ENCODE data around the gene NXT1.
"Not testable (repeated sequence)": the region's sequence is repeated elsewhere in the genome, so short reads cannot be mapped to it uniquely, and the experiment has no call there.

Gene NXT1

DNA sequence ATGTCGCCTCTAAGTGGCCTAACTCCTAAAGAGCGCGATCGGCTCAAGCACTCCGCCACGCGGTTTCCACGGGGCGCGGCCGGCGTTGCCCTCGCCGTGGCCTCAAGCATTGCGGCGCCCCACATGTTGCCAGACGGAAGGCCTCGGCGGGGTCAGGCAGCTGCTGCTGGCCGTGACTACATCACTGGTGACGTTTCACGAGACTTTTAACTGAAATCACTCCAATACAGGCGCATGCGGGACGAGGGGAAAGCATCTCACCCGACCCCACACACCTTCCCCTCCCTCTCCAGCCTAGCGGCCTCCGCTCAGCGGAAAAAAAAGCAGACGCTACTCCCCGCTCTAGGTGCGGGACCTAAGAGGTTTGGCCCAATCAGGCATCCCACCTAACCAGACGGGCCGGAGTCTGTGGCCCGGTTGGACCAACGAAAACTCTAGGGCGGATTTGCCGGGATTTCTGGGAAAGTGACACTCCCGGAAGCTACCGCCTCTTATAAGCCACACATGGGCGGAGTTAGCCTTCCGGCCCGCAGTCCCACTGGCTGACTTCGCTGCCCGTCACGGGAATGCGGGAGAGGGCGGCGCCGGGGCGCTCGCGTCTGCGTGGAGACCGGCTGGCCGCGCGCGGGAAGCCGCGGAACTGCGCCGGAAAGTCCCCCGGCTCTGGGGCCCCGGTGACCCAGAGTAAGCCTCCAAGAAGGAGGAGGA lies at the start of gene NXT1:
NXT1 (plus strand) TSS at position 596 of the 708 bp plus-strand sequence. CDS start 3,251 bp downstream, outside the sequence.
- peak; percentile 97 for DNase-seq (ENCODE audit: low read depth)

DNA sequence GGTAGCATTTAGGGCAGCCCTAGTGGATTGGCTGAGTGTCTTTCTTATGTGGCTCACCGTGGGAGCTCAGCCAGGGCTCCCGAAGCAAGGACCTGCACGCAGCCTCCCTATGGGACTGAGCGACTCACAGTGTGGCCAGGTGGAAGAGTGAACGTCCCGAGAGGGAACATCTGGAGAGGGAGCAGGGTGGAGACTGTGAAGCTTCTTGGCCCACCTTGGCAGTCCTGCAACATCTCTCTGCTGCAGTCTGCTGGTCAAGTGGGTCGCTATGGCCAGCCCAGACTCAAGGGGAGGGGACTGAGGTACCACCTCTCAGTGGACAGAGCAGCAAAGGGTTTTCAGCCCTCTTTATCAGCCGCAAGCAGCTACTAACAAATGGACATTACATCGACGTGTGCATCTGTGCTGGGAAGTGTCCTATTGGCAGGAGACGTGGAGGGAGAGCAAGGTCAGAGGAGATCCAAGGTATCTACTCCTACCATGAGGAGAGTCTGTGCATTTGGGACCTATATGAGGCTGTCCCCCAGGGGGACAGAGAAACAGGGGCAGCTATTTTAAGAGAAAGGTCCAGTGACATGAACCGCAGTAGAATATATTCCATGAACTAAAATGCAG lies 49.0 kb upstream of the NXT1 start:
- DNase-seq (ENCODE audit: low read depth): no peak

DNA sequence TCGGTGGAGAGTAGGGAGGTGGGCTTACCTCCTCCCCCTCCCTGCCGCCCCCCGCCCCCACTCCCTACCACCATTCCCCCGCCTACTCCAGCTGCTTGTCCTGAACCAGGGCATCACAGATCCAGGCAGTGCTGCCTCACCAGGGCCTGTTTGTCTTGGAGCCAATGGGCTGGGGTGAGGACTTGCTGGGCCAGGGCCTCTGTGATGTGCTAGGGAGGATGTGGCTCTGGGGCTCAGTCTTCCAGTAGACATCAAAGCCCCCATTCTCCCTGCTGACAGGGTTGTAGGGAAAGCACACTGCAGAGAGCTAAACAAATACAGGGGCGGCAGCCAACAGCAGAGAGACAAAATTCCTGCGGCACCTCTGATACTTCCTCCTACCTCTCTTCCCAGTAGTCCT lies 48.2 kb upstream of the NXT1 start:
- DNase-seq (ENCODE audit: low read depth): no peak

DNA sequence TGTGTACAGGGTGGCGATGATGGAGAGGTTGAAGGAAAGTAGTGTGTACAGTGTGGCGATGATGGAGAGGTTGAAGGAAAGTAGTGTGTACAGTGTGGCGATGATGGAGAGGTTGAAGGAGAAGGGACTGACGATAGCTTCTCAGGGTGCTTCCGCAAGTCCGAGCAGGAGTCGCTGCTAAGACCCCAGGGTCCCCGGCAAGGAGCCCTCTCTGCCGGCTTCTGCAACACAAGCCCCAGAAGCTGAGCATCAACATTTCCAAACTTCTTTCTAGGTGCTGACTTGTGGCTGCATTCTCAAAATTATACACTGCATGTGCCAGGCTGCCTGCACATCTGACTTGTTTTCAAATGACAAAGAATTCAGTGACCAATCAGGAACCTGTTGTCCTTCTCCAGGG lies 47.8 kb upstream of the NXT1 start:
- no peak for DNase-seq (ENCODE audit: low read depth)

DNA sequence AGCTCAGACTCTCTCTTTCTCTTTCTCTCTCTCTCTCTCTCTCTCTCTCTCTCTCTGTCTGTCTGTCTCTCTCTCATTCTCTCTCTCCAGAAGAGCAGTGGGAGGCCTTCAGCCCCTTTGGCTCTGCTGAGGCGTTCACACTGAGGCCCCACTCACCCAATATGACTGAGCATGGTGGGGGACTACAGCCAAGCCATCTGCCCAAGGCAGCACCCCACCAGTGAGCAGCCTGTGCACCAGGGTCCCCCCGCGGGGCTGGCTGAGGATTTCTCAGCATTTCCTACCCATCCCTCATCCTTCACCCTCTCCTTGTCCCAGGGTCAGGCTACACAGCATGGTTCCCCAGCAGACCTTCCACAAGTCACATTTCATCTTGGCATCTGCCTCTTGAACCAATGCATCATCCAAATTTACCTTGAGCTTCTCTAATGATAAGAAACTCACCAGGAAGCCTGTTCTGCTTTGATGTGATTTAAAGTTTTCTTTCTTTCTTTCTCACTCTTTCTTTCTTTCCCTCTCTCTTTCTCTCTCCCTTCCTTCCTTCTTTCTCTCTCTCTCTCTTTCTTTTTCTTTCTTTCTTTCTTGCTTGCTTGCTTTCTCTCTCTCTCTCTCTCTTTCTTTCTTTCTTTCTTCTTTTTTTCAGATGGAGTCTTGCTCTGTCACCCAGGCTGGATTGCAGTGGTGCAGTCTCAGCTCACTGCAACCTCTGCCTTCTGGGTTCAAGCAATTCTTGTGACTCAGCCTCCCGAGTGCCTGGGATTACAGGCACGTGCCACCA lies 47.1 kb upstream of the NXT1 start:
- no peak for DNase-seq (ENCODE audit: low read depth)

DNA sequence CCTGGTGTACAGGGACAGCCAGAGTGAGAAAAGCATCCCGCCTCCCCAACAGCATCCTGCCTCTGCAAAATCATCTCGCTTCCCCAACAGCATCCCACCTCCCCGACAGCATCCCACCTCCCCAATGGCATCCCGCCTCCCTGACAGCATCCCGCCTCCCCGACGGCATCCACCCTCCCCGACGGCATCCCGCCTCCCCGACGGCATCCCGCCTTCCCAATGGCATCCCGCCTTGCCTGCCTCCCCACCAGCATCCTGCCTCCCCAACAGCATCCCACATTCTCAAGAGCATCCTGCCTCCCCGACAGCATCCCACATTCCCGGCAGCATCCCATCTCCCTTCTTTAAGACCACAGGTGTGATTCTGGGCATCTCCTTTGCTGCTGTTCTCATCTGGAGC lies 46.0 kb upstream of the NXT1 start:
- DNase-seq (ENCODE audit: low read depth): no peak

DNA sequence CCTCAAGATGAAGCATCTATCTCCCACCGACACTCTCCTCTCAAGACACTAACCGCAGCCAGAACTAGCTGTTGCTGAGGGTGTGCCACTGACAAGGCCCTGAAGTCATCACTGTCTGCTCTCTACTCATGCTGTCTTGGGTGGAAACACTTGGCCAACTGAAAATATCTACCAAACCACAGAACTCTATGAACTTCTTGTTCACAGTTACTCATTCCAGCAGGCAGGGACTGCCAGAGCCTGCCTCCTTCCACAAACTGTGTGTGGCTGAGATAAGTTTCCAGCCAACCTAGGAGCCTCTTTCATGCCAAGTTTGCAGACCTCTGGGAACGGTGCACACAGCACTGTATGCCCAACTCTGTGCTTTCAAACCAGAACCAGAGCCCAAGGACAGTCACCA lies 45.5 kb upstream of the NXT1 start:
- no peak for DNase-seq (ENCODE audit: low read depth)

DNA sequence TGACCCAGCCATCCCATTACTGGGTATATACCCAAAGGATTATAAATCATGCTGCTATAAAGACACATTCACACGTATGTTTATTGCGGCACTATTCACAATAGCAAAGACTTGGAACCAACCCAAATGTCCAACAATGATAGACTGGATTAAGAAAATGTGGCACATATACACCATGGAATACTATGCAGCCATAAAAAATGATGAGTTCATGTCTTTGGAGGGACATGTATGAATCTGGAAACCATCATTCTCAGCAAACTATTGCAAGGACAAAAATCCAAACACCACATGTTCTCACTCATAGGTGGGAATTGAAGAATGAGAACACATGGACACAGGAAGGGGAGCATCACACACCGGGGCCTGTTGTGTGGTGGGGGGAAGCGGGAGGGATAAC lies 43.2 kb upstream of the NXT1 start:
- not testable (repeated sequence) for DNase-seq (ENCODE audit: low read depth)

DNA sequence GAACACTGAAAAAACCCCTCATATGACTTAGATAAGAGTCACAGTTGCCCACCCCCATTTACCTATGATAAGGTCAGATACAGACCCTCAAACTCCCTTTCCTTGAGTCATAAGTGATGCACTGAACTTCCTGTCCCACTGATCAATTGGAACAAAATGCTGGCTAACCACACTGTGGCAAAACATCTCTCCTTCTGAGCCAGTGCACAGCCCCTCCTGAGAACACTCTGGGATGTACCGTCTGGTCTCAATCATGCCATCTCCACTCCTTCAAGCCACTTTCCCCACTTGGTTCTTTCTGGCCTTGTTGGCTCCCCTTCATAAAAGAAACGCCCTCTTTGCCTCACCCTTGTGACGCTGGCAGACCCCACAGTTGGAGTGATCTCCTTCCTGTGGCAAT lies 42.6 kb upstream of the NXT1 start:
- no peak for DNase-seq (ENCODE audit: low read depth)

DNA sequence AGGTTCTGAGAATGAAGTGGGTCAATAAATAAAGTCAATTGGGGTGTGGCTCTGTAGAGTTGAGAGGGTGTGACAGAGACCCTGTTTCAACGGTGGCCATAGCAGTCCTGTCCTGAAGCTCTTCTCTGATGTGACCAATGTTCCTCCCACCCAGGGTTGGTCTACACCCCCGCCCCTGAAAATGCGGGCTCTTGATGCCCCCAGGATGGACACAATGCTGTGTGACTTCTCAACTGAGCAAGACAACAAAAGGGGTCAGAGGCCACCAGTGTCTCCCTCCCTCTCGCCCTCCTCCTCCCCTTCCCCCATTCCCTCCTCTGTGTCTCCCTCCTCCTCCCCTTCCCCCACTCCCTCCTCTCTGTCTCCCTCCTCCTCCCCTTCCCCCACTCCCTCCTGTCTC lies 41.7 kb upstream of the NXT1 start:
- no peak for DNase-seq (ENCODE audit: low read depth)

DNA sequence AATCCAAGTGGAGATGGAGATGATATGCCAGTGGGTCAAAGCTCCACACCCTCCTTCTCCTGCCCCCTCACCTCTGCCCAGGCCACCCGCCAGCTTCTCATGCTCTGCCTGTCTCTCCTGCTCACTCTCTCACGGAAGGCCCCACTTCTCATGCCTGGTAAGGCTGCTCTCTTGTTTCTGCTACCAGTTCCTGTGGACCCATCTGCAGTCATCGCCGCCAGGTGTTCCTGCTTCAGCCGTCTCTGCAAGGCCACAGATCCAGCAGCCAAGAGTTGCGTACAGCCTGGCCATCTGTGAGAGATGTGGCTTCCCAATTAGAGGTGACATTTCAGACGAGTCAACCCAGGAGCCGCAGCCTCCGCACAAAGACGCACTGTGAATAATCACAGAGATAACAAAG lies 40.8 kb upstream of the NXT1 start:
- no peak for DNase-seq (ENCODE audit: low read depth)

DNA sequence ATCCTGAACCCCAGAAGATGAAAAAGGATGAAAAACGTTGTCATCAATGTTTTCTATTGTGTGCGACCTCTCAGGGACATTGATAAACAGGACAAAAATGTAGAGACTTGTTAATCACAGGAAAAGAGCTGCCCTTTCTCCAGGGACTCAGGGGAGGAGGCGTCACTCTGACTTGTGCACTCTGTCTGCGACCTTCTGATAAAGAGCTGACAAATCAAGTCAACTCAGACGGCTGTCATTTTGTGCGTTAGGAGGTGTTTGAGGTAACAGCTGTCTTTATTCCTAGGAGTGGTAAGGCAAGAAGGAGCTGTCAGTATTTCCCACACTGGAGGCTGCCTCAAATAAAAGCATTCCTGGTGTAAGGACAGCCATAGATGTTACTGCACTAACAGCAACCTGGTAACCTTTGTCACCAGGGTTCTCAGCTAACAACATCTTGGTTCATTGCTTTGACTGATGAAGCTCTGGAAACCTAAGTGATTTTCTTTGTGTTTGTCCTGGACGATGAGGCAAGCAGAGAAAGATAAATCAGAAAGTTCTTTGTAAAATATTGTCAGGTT lies 38.6 kb upstream of the NXT1 start:
- DNase-seq (ENCODE audit: low read depth): no peak

DNA sequence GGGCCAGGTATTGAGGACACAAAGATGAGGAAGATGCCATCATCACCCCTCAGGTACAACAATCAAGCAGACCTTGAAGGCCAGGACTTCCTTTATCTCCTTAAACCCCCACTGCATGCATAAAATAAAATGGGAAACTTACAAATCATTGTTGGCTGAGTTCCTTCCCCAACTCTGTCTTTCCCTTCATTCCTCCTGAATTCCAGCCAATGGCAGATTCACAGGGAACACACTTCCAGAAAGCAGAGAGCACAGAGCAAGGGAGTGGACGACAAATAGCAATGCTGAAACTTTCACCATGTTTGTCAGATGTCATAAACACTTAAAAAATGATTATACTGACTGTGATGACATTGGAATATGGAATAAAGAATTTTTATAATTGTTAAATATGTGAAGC lies 37.3 kb upstream of the NXT1 start:
- DNase-seq (ENCODE audit: low read depth): no peak

DNA sequence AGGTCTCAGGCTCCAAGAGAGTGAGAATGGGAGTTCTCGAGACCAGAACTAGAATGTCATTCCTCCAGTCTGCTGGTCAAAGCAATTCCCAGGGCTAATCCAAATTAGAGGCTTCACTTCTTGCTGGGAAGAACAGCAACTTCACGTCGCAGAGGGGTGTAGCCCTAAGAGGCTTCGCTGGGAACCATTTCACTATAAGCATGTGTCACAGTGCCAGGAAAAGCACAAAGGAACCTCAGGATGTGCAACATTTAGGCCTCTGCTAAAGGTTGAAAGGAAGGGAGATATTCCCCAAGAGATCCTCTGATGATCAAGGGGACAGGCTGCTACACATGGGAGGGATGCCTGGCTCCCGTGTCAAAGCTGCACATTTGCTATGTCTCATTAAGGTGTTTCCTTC lies 35.9 kb upstream of the NXT1 start:
- DNase-seq (ENCODE audit: low read depth): no peak

DNA sequence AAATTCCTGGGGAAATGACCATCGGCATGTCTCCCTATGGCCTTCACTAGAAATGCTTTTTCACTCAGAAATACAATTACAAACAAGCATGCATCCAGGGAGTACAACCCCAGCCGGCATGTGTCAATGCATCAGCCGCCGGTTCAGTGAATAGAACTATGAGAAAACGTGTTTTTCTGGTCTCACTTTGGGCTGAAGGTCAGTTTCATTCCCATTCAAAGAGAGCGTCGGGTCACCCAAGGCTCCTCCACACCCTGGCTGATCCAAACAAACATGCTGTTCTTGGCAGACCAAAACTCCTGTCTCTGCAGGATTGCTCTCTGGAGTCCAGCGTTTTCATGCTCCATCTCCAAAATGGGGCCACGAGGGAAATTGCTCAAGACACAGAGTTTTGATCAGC lies 35.5 kb upstream of the NXT1 start:
- DNase-seq (ENCODE audit: low read depth): no peak

DNA sequence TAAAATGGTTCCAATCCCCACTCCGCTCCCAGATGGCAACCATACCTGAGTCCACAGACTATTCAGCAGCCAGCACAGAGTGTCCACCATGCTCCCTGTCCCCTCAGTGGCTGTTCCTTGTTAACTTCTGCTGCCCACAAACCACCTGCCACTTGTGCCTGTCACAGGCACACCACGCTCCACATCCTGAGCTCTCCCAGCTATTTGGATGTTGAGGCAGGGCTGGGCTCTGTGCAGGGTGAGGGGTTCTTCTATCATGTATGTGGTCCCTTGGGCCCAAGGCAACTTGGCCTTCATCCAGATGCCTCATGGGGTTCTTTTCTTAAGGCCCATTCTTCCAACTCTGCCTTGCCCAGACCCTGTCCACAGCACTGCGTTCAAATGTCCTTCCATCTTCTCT lies 34.0 kb upstream of the NXT1 start:
- DNase-seq (ENCODE audit: low read depth): no peak

DNA sequence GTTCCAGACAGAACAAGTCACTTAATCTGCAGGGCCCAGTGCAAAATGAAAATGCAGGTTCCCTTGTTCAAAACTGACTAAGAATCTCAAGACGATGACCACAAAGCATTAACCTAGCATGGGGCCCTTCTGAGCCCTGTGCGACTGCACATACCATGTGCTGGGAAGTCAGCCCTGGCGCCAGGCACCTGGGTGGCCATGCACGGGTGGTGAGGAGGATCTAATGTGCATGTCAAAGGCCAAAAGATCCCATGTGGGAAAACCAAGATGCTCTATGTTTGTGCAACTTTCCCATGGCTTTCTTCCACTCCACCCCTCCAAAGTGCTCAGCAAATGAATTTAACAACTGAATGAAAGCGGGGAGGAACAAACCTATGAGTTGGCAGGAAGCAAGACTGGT lies 33.5 kb upstream of the NXT1 start:
- no peak for DNase-seq (ENCODE audit: low read depth)

DNA sequence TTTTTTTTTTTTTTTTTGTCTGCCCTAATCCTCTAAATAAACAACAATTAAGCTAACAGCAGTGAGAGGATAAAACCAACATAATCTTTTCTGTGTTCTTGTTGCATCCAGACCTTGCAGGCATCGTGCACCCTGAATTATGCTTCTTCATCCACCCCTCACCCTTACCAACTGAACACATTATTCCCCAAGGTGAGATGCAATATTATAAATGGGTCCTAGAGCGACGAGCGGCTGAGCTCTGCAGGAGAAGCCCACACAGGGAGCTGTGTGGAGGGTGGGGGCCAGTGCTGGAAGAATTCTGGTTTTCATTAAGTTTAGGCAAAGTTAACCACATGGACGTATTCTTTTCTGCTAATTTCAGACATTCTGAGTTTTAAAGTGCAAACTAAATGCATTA lies 32.2 kb upstream of the NXT1 start:
- DNase-seq (ENCODE audit: low read depth): no peak

DNA sequence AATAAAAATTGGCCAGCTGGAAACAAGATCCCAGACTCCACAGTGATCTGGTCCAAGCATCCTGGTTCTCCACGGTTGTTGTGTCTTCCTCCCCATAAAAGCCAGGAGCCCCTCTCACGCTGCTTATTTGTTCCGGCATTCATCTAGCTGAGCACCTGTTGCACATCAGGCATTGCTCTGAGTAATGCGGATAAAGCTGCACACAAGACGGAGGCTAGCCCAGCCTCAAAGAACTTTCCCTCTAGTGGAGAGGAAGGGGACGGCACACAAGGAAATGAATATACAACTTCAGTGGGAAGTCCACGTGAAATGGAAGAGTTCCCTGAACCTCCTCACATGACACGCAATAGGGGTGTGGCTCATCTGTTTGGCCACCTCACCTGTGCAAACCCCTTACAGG lies 30.3 kb upstream of the NXT1 start:
- no peak for DNase-seq (ENCODE audit: low read depth)

DNA sequence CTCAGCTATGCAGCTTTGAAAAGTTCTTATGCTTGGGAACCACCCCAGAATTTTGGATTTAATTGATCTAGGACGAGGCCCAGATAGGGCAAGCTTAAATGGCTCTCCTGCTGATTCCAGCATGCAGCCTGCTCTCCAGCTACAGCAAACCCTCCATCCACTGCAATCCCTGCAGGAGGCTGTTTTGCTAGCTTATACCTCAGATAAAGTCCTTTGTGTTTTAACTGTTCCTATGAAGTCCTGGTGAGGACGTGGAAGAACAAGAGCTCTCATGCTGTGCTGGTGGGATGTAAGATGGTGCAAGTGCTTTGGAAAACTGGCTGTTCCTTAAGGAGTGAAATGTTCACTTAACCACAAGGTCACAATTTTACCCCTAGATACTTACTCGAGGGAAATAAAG lies 25.5 kb upstream of the NXT1 start:
- no peak for DNase-seq (ENCODE audit: low read depth)

DNA sequence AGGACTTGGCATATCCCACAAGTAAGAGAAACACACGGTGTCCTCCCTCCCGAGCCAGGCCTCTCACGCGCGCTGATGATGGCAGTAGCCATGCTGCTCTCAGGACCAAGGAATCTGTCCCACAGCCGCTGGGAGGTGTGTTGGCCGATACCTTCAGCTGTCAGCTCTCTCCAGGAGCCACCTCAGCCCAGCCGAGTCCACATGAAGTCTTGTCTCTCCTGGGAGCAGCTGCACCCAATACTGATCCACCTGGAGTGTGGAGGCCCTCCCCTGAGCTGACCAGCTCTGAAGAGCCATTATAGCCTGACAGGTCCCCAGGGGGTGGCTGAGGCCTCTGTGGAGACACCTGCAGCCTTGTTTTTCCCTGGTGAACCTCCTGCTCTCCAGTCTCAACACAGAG lies 23.8 kb upstream of the NXT1 start:
- DNase-seq (ENCODE audit: low read depth): no peak

DNA sequence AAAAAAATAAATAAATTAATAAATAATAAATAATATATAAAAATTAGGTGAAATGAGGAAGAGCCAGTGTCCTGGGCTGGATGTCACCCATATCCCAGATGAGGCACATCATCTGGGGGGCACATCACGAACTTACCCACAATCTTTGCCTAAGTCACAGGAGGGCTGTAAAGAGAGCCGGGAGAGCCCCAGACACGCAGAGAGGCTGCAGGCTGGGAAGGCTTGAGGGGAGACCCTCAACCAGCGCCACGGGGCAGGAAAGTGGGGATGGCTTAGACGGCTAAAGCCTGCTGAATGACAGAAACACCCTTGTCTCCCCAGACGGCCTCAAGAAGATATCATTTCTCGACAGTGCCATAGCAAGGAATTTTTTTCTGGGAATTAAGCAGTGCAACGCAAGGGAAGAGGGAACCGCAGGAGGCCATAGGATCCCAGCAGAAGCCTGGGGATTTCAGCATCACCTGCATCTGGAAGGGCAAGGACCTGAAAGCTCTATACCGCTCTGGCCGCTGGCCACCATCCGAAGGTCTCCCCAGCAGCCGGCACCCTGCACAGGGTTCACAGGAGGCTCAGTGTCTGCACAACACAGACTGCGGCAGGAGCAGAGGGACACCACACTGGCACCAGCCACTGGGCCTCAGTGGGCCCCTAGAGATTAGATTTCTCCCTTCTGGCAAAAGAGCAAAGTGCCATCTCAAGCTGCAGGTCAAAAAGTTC lies 22.8 kb upstream of the NXT1 start:
- DNase-seq (ENCODE audit: low read depth): no peak

Measured in activated T-cell treated with anti-CD3 and anti-CD28 coated beads for 24 hours (primary cell).